HepG2 (cell line): ENCODE results near the gene APRT. TPM values are rescaled to one million over a fixed set of nuclear protein-coding genes. Genes with fewer than 3 reads are reported as not detected.

ENCODE experiments used
- ATAC-seq: fragments of 200-7000 bp; cut with Tn5 transposase; 3 replicates; pipeline ENCODE4 v1.9.1; 2020; ENCODE audit warnings: mild to moderate bottlenecking, moderate library complexity
- BruUV-seq: library from RNA; stranded (reverse); fragments of 400-500 nt; replicated peaks from 2 replicates; lab custom pipeline; 2021; lab: Mats Ljungman, UMichigan
- CTCF ChIA-PET: fragments of 300-600 bp; formaldehyde crosslinking; extraction: SDS; loops from one replicate; lab custom pipeline; 2021; ENCODE audit warnings: low total read pairs, inconsistent platforms, low intra/inter-chr PET ratio; lab: Yijun Ruan, JAX
- POLR2A ChIA-PET: fragments of 350-600 bp; sonication (Branson Sonifier 250); formaldehyde crosslinking; loops from one replicate; lab custom pipeline; 2020; ENCODE audit warnings: antibody characterized with exemption, inconsistent platforms; lab: Yijun Ruan, JAX
- DNase-seq: peaks from one replicate; pipeline ENCODE4 v3.0.0-alpha.2; 2015; ENCODE audit warnings: low spot score
- FAIRE-seq: peaks from 3 replicates; lab custom pipeline; 2011; peaks lifted over from hg19 to GRCh38; lab: Jason Lieb, UNC
- H2AFZ ChIP-seq: one replicate; pipeline ENCODE4 v1.6.1; 2011; ENCODE audit warnings: low read length, inconsistent platforms
- H3K27ac ChIP-seq: fragments of 300-600 bp; 3 replicates; pipeline ENCODE4 v1.8.0; 2011; ENCODE audit warnings: mixed run types, mild to moderate bottlenecking, mixed read lengths, low read length, inconsistent platforms; ENCODE audit not compliant: insufficient read depth; ENCODE audit errors: extremely low read length
- H3K27me3 ChIP-seq, 2 experiments: fragments of 200-600 bp in 1 of 2; 2 replicates in 1 of 2; 3 replicates in 1 of 2; pipeline versions ENCODE4 v1.6.0 to v1.8.0; 2011; ENCODE audit warnings: low read length in 2 of 2, mild to moderate bottlenecking in 2 of 2, moderate library complexity in 2 of 2, inconsistent platforms in 1 of 2; ENCODE audit not compliant: insufficient read depth in 2 of 2, control insufficient read depth in 1 of 2
- H3K36me3 ChIP-seq, 2 experiments: fragments of 200-600 bp in 1 of 2; replicated peaks in 1 of 2; 2 replicates in 1 of 2; 3 replicates in 1 of 2; pipeline versions ENCODE4 v1.5.1 to v1.8.0; 2011; ENCODE audit warnings: low read length in 2 of 2, inconsistent platforms in 1 of 2; ENCODE audit not compliant: insufficient read depth in 2 of 2, control insufficient read depth in 1 of 2
- H3K4me1 ChIP-seq: 2 replicates; pipeline ENCODE4 v1.5.1; 2012; ENCODE audit warnings: low read length, inconsistent platforms; ENCODE audit not compliant: insufficient read depth
- H3K4me2 ChIP-seq: 2 replicates; pipeline ENCODE4 v1.6.0; 2011; ENCODE audit warnings: low read depth, low read length, inconsistent platforms
- H3K4me3 ChIP-seq, 3 experiments: fragments of 200-600 bp in 1 of 3; sonication (generic), shearing (Covaris generic) in 1 of 3; replicated peaks in 1 of 3; 2 replicates each; pipeline ENCODE4 v1.5.1; 2011 to 2016; ENCODE audit warnings: low read length in 3 of 3, inconsistent platforms in 2 of 3, low read depth in 2 of 3, mild to moderate bottlenecking in 2 of 3, control low read depth in 1 of 3, mixed read lengths in 1 of 3; ENCODE audit not compliant: insufficient read depth in 1 of 3
- H3K79me2 ChIP-seq: one replicate; pipeline ENCODE4 v1.6.1; 2011; ENCODE audit warnings: low read length, inconsistent platforms; ENCODE audit not compliant: insufficient read depth
- H3K9ac ChIP-seq: 2 replicates; pipeline ENCODE4 v1.6.0; 2011; ENCODE audit warnings: mild to moderate bottlenecking, low read depth, low read length, inconsistent platforms; ENCODE audit not compliant: insufficient read depth
- H3K9me3 ChIP-seq: 2 replicates; pipeline ENCODE4 v1.5.1; 2012; ENCODE audit warnings: mild to moderate bottlenecking, low read length
- H4K20me1 ChIP-seq: 2 replicates; pipeline ENCODE4 v1.6.0; 2011; ENCODE audit warnings: inconsistent platforms, mild to moderate bottlenecking, low read length, moderate library complexity; ENCODE audit not compliant: insufficient read depth
- ARNT ChIP-seq: fragments of 450-650 bp; IDR thresholded peaks from 2 replicates; pipeline ENCODE4 v1.6.1; 2017
- ISL2 ChIP-seq: sonication (generic); formaldehyde crosslinking; IDR thresholded peaks from 2 replicates; pipeline ENCODE4 v1.5.0; 2020; ENCODE audit warnings: missing genetic modification reagents
- JUND ChIP-seq: sonication (generic); formaldehyde crosslinking; IDR thresholded peaks from 2 replicates; pipeline ENCODE4 v1.8.0; 2022; ENCODE audit warnings: mild to moderate bottlenecking, missing genetic modification reagents
- KDM1A ChIP-seq: IDR thresholded peaks from 2 replicates; pipeline ENCODE4 v1.6.1; 2016; ENCODE audit warnings: missing compliant biosample characterization
- MEIS1 ChIP-seq: sonication (generic); formaldehyde crosslinking; IDR thresholded peaks from 2 replicates; pipeline ENCODE4 v1.9.0; 2021; ENCODE audit warnings: mild to moderate bottlenecking, missing genetic modification reagents, moderate library complexity, borderline replicate concordance
- SOX5 ChIP-seq: IDR thresholded peaks from 2 replicates; pipeline ENCODE4 v1.6.1; 2016; ENCODE audit warnings: borderline replicate concordance
- TBX2 ChIP-seq: sonication (generic); formaldehyde crosslinking; IDR thresholded peaks from 2 replicates; pipeline ENCODE4 v1.5.0; 2020; ENCODE audit warnings: missing genetic modification reagents, mild to moderate bottlenecking, borderline replicate concordance
- ZBTB42 ChIP-seq: sonication (generic); formaldehyde crosslinking; IDR thresholded peaks from 2 replicates; pipeline ENCODE4 v1.5.0; 2020; ENCODE audit warnings: mild to moderate bottlenecking, missing genetic modification reagents
- ZNF260 ChIP-seq: sonication (generic); formaldehyde crosslinking; IDR thresholded peaks from 2 replicates; pipeline ENCODE4 v1.4.0; 2020; ENCODE audit warnings: missing genetic modification reagents, low read depth, mild to moderate bottlenecking, borderline replicate concordance
- ZNF280B ChIP-seq: sonication (generic); formaldehyde crosslinking; IDR thresholded peaks from 2 replicates; pipeline ENCODE4 v1.5.0; 2020; ENCODE audit warnings: missing genetic modification reagents, mild to moderate bottlenecking, borderline replicate concordance
- ZNF460 ChIP-seq: sonication (generic); formaldehyde crosslinking; IDR thresholded peaks from 2 replicates; pipeline ENCODE4 v1.5.1; 2020; ENCODE audit warnings: missing genetic modification reagents, mild to moderate bottlenecking, borderline replicate concordance
- ZNF513 ChIP-seq: sonication (generic); formaldehyde crosslinking; conservative IDR thresholded peaks from 2 replicates; pipeline ENCODE4 v1.5.0; 2020; ENCODE audit warnings: missing genetic modification reagents
- WGBS: methylation state at CpG from one replicate; pipeline ENCODE4 v1.1.6; 2017; ENCODE audit warnings: low lambda C conversion rate; 5-methylcytosine and 5-hydroxymethylcytosine counted together
- in situ Hi-C: cut with HindIII; loops from 2 replicates; pipeline ENCODE4 v1.10.0; 2017; ENCODE audit warnings: low pct_unique_long_range_greater_than_20kb; ENCODE audit not compliant: extremely low pct_ligation_motif_present
- intact Hi-C: fragments of 100-400 bp; cut with micrococcal nuclease; formaldehyde crosslinking; loops from one replicate; pipeline ENCODE4 v1.10.0; 2022; ENCODE audit not compliant: unreplicated experiment
- polyA plus RNA-seq, 8 experiments: library from polyadenylated mRNA; depleted of rRNA in 3 of 8; stranded (reverse) in 7 of 8; unstranded in 1 of 8; fragments of >200 nt; fragmentation: Illumina TruSeq in 4 of 8; extraction: Trizol in 4 of 8; gene quantifications; 2 replicates each; pipeline versions ENCODE4 v1.2.1 to v1.2.3, GENCODE V29; 2011 to 2016; ENCODE audit warnings: low read depth in 4 of 8, missing spikeins in 1 of 8, mixed read lengths in 1 of 8; ENCODE audit not compliant: insufficient read depth in 1 of 8
- total RNA-seq, 5 experiments: library from RNA; depleted of rRNA; stranded (reverse); fragments of >200 nt; fragmentation: Illumina TruSeq; extraction: Trizol; gene quantifications; 2 replicates each; pipeline ENCODE4 v1.2.3, GENCODE V29; 2016; ENCODE audit warnings: low read depth in 1 of 5
- TF ChIP-seq, protein P1 (sequence below): sonication (generic); IDR thresholded peaks from 2 replicates; pipeline ENCODE4 v1.6.1; 2016; ENCODE audit warnings: low read depth, borderline replicate concordance
- TF ChIP-seq, protein P2 (sequence below): sonication (generic); formaldehyde crosslinking; IDR thresholded peaks from 2 replicates; pipeline ENCODE4 v1.5.0; 2020; ENCODE audit warnings: missing genetic modification reagents
- TF ChIP-seq, protein P3 (sequence below): sonication (generic); formaldehyde crosslinking; conservative IDR thresholded peaks from 2 replicates; pipeline ENCODE4 v1.4.0; 2020; ENCODE audit warnings: missing genetic modification reagents

The APRT gene
- total and polyA plus RNA-seq, 2 of the 13 experiments (the other 11 are each of a cell fraction or from before 2014, with no cell fraction given), result 155 to 242 TPM

GRCh38 chr16:88774544-88775393 lies 37.0 kb downstream of the APRT start:
- Histone ChIP-seq H3K27me3 (no peaks in the 10 kb centered on the region), H3K4me2 (no peak overlapping the region), H3K4me3 (no peak overlapping the region), H3K9me3 (no peaks in the 10 kb centered on the region), H3K9ac (no peak overlapping the region), H3K36me3 (peaks cover 2 to 5% of the 10 kb centered on the region in 2 experiments; a peak in 2 of 5 replicates), H3K79me2 (peaks cover 40% of the 10 kb centered on the region), H2AFZ (no peak overlapping the region), H4K20me1 (peaks cover 13% of the 10 kb centered on the region; the same call in 1 of the 2 replicates), H3K27ac (no peak overlapping the region), H3K4me1 (peaks cover 33% of the 10 kb centered on the region)
- FAIRE-seq, result no peak
- POLR2A ChIA-PET, result interaction anchor here (1.0 to 2.2 kb wide), 2 partner anchors 9 to 11 kb away, joined by 4 to 10 read pairs; no protein-coding TSS in a partner anchor
- CTCF ChIA-PET, result no interaction called here
- 97% methylated on average over 30 of the region's 32 CpGs for WGBS
- intact Hi-C loops (no loop called here), in situ Hi-C loops (no loop called here)
- no peak for ATAC-seq
- DNase-seq, result no peak
- BruUV-seq, result no TSS peak
- no peak for TF ChIP-seq TBX2 (CRISPR knock-in tag)
- TF ChIP-seq, protein P1, sequence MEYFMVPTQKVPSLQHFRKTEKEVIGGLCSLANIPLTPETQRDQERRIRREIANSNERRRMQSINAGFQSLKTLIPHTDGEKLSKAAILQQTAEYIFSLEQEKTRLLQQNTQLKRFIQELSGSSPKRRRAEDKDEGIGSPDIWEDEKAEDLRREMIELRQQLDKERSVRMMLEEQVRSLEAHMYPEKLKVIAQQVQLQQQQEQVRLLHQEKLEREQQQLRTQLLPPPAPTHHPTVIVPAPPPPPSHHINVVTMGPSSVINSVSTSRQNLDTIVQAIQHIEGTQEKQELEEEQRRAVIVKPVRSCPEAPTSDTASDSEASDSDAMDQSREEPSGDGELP, result no peak
- TF ChIP-seq ZNF260, result no peak
- TF ChIP-seq ZBTB42, result no peak
- no peak for TF ChIP-seq ZNF513 (CRISPR knock-in tag)
- peak; percentile 6; the same call in 1 of the 2 replicates for TF ChIP-seq ZNF280B (CRISPR knock-in tag)
- TF ChIP-seq ARNT, result no peak
- TF ChIP-seq ZNF460 (CRISPR knock-in tag), result no peak
- TF ChIP-seq, protein P2, sequence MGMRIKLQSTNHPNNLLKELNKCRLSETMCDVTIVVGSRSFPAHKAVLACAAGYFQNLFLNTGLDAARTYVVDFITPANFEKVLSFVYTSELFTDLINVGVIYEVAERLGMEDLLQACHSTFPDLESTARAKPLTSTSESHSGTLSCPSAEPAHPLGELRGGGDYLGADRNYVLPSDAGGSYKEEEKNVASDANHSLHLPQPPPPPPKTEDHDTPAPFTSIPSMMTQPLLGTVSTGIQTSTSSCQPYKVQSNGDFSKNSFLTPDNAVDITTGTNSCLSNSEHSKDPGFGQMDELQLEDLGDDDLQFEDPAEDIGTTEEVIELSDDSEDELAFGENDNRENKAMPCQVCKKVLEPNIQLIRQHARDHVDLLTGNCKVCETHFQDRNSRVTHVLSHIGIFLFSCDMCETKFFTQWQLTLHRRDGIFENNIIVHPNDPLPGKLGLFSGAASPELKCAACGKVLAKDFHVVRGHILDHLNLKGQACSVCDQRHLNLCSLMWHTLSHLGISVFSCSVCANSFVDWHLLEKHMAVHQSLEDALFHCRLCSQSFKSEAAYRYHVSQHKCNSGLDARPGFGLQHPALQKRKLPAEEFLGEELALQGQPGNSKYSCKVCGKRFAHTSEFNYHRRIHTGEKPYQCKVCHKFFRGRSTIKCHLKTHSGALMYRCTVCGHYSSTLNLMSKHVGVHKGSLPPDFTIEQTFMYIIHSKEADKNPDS (CRISPR knock-in tag), result no peak
- TF ChIP-seq JUND (CRISPR knock-in tag), result no peak
- no peak for TF ChIP-seq KDM1A (CRISPR knock-in tag)
- TF ChIP-seq SOX5 (CRISPR knock-in tag), result no peak
- TF ChIP-seq, protein P3, sequence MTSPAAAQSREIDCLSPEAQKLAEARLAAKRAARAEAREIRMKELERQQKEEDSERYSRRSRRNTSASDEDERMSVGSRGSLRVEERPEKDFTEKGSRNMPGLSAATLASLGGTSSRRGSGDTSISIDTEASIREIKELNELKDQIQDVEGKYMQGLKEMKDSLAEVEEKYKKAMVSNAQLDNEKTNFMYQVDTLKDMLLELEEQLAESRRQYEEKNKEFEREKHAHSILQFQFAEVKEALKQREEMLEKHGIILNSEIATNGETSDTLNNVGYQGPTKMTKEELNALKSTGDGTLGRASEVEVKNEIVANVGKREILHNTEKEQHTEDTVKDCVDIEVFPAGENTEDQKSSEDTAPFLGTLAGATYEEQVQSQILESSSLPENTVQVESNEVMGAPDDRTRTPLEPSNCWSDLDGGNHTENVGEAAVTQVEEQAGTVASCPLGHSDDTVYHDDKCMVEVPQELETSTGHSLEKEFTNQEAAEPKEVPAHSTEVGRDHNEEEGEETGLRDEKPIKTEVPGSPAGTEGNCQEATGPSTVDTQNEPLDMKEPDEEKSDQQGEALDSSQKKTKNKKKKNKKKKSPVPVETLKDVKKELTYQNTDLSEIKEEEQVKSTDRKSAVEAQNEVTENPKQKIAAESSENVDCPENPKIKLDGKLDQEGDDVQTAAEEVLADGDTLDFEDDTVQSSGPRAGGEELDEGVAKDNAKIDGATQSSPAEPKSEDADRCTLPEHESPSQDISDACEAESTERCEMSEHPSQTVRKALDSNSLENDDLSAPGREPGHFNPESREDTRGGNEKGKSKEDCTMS, result no peak
- no peak for TF ChIP-seq ISL2 (CRISPR knock-in tag)
- TF ChIP-seq MEIS1 (CRISPR knock-in tag), result no peak
